IMR-90 (cell line): ENCODE measurements around the gene REPS2. TPM values are rescaled to one million over a fixed set of nuclear protein-coding genes. Genes with fewer than 3 reads are reported as not detected.

Experiments used
- ATAC-seq: fragments of 200-7000 bp; cut with Tn5 transposase; 2 replicates; pipeline ENCODE4 v1.9.1; 2020; ENCODE audit warnings: low read depth, mild to moderate bottlenecking, moderate library complexity
- BruUV-seq: library from RNA; stranded (reverse); fragments of 400-500 nt; replicated peaks from 2 replicates; lab custom pipeline; 2021; lab: Mats Ljungman, UMichigan
- CTCF ChIA-PET: fragments of 300-600 bp; formaldehyde crosslinking; extraction: SDS; loops from one replicate; lab custom pipeline; 2021; ENCODE audit warnings: antibody characterized with exemption; lab: Yijun Ruan, JAX
- POLR2A ChIA-PET: fragments of 300-600 bp; sonication (Branson Sonifier 250); formaldehyde crosslinking; loops from one replicate; lab custom pipeline; 2022; ENCODE audit warnings: antibody characterized with exemption; ENCODE audit not compliant: unreplicated experiment; lab: Charles Lee
- DNase-seq: peaks from one replicate; pipeline ENCODE4 v3.0.0; 2013
- H2AFZ ChIP-seq: replicated peaks from 2 replicates; pipeline ENCODE3; 2013; ENCODE audit warnings: low read length, mild to moderate bottlenecking; ENCODE audit not compliant: poor library complexity
- H2AK5ac ChIP-seq: 2 replicates; pipeline ENCODE4 v1.6.1; 2013; ENCODE audit warnings: low read depth, low read length, inconsistent platforms
- H2AK9ac ChIP-seq: replicated peaks from 2 replicates; pipeline ENCODE3; 2013; ENCODE audit warnings: mild to moderate bottlenecking, low read depth, low read length, moderate library complexity; ENCODE audit not compliant: poor library complexity
- H2BK120ac ChIP-seq: 2 replicates; pipeline ENCODE4 v1.6.1; 2013; ENCODE audit warnings: low read depth, low read length, inconsistent platforms
- H2BK15ac ChIP-seq: 3 replicates; pipeline ENCODE4 v1.6.1; 2013; ENCODE audit warnings: low read depth, low read length, inconsistent platforms
- H2BK20ac ChIP-seq: 2 replicates; pipeline ENCODE4 v1.6.1; 2013; ENCODE audit warnings: low read depth, mild to moderate bottlenecking, inconsistent platforms, low read length, moderate library complexity
- H2BK5ac ChIP-seq: 2 replicates; pipeline ENCODE4 v1.6.1; 2013; ENCODE audit warnings: mild to moderate bottlenecking, low read depth, low read length, inconsistent platforms; ENCODE audit not compliant: poor library complexity, severe bottlenecking
- H3K14ac ChIP-seq: replicated peaks from 2 replicates; pipeline ENCODE4 v1.6.1; 2013; ENCODE audit warnings: low read depth, low read length, inconsistent platforms
- H3K18ac ChIP-seq: 2 replicates; pipeline ENCODE4 v1.6.1; 2013; ENCODE audit warnings: low read depth, low read length, control low read depth
- H3K23ac ChIP-seq: 2 replicates; pipeline ENCODE4 v1.6.1; 2013; ENCODE audit warnings: low read depth, low read length, inconsistent platforms
- H3K27ac ChIP-seq: 2 replicates; pipeline ENCODE4 v1.5.1; 2013; ENCODE audit warnings: mild to moderate bottlenecking, control low read depth, low read length; ENCODE audit not compliant: insufficient read depth
- H3K27me3 ChIP-seq: 2 replicates; pipeline ENCODE4 v1.6.1; 2013; ENCODE audit warnings: low read length; ENCODE audit not compliant: control insufficient read depth, insufficient read depth
- H3K36me3 ChIP-seq: 2 replicates; pipeline ENCODE4 v1.6.1; 2013; ENCODE audit warnings: low read length, mixed read lengths; ENCODE audit not compliant: control insufficient read depth, insufficient read depth
- H3K4ac ChIP-seq: 2 replicates; pipeline ENCODE4 v1.6.1; 2013; ENCODE audit warnings: low read depth, low read length, inconsistent platforms
- H3K4me1 ChIP-seq: 2 replicates; pipeline ENCODE4 v1.6.1; 2013; ENCODE audit warnings: low read length, mixed read lengths; ENCODE audit not compliant: control insufficient read depth, insufficient read depth
- H3K4me2 ChIP-seq: 2 replicates; pipeline ENCODE4 v1.6.1; 2013; ENCODE audit warnings: low read depth, mild to moderate bottlenecking, control low read depth, low read length, moderate library complexity
- H3K4me3 ChIP-seq: 2 replicates; pipeline ENCODE4 v1.5.1; 2013; ENCODE audit warnings: low read depth, mild to moderate bottlenecking, control low read depth, low read length, moderate library complexity; ENCODE audit not compliant: insufficient read depth
- H3K56ac ChIP-seq: 2 replicates; pipeline ENCODE4 v1.6.1; 2013; ENCODE audit warnings: low read length, inconsistent platforms; ENCODE audit not compliant: insufficient read depth; ENCODE audit errors: extremely low read depth
- H3K79me1 ChIP-seq, 2 experiments: 2 replicates each; pipeline ENCODE4 v1.6.1; 2013; ENCODE audit warnings: low read length in 2 of 2, inconsistent platforms in 1 of 2, low read depth in 1 of 2
- H3K9ac ChIP-seq: 2 replicates; pipeline ENCODE4 v1.6.1; 2013; ENCODE audit warnings: low read depth, low read length, control low read depth
- H3K9me1 ChIP-seq: 2 replicates; pipeline ENCODE4 v1.6.1; 2013; ENCODE audit warnings: low read length, inconsistent platforms; ENCODE audit not compliant: insufficient read depth
- H3K9me3 ChIP-seq: 2 replicates; pipeline ENCODE4 v1.6.1; 2013; ENCODE audit warnings: low read length; ENCODE audit not compliant: control insufficient read depth, insufficient read depth
- H4K20me1 ChIP-seq: 2 replicates; pipeline ENCODE4 v1.6.1; 2013; ENCODE audit warnings: low read length, inconsistent platforms; ENCODE audit not compliant: insufficient read depth
- H4K5ac ChIP-seq: 2 replicates; pipeline ENCODE4 v1.6.1; 2013; ENCODE audit warnings: mild to moderate bottlenecking, low read depth, low read length, control low read depth
- H4K8ac ChIP-seq, 2 experiments: 2 replicates each; pipeline ENCODE4 v1.6.1; 2013; ENCODE audit warnings: low read depth in 2 of 2, low read length in 2 of 2, control low read depth in 1 of 2, inconsistent platforms in 1 of 2
- H4K91ac ChIP-seq: 2 replicates; pipeline ENCODE4 v1.6.1; 2013; ENCODE audit warnings: low read depth, low read length, inconsistent platforms; ENCODE audit not compliant: insufficient read depth
- BHLHE40 ChIP-seq: fragments of 150-350 bp; IDR thresholded peaks from 2 replicates; pipeline ENCODE4 v1.6.1; 2016; ENCODE audit warnings: mild to moderate bottlenecking, low read depth, low read length
- CEBPB ChIP-seq: IDR thresholded peaks from 2 replicates; pipeline ENCODE4 v1.6.1; 2012; ENCODE audit warnings: low read depth, low read length, improper control_type of control experiment
- CHD1 ChIP-seq: IDR thresholded peaks from 2 replicates; pipeline ENCODE4 v1.6.1; 2012; ENCODE audit warnings: low read depth, low read length, improper control_type of control experiment
- FOS ChIP-seq: fragments of 150-350 bp; IDR thresholded peaks from 2 replicates; pipeline ENCODE4 v1.6.1; 2016; ENCODE audit warnings: low read depth, low read length
- MAFK ChIP-seq: IDR thresholded peaks from 2 replicates; pipeline ENCODE4 v1.6.1; 2012; ENCODE audit warnings: low read depth, low read length, improper control_type of control experiment
- MAZ ChIP-seq: IDR thresholded peaks from 2 replicates; pipeline ENCODE4 v1.6.1; 2012; ENCODE audit warnings: low read depth, mild to moderate bottlenecking, low read length, improper control_type of control experiment, moderate library complexity, borderline replicate concordance
- MXI1 ChIP-seq: IDR thresholded peaks from 2 replicates; pipeline ENCODE4 v1.6.1; 2012; ENCODE audit warnings: low read depth, mild to moderate bottlenecking, low read length, moderate library complexity, borderline replicate concordance
- NFE2L2 ChIP-seq: fragments of 150-350 bp; IDR thresholded peaks from 2 replicates; pipeline ENCODE4 v1.6.1; 2016; ENCODE audit warnings: low read depth, mild to moderate bottlenecking, low read length
- POLR2A ChIP-seq: IDR thresholded peaks from 2 replicates; pipeline ENCODE4 v1.6.1; 2012; ENCODE audit warnings: mild to moderate bottlenecking, low read depth, low read length
- RAD21 ChIP-seq: IDR thresholded peaks from 2 replicates; pipeline ENCODE4 v1.6.1; 2012; ENCODE audit warnings: low read length, improper control_type of control experiment
- RCOR1 ChIP-seq: IDR thresholded peaks from 2 replicates; pipeline ENCODE4 v1.6.1; 2012; ENCODE audit warnings: mild to moderate bottlenecking, low read length, improper control_type of control experiment; ENCODE audit not compliant: insufficient replicate concordance
- RFX5 ChIP-seq: IDR thresholded peaks from 2 replicates; pipeline ENCODE4 v1.8.0; 2012; ENCODE audit warnings: low read depth, mild to moderate bottlenecking, low read length, moderate library complexity
- SMC3 ChIP-seq: fragments of 150-350 bp; IDR thresholded peaks from 2 replicates; pipeline ENCODE4 v1.6.1; 2016; ENCODE audit warnings: low read depth, mild to moderate bottlenecking, antibody characterized with exemption, low read length, moderate library complexity
- WGBS, 2 experiments: methylation state at CpG; one replicate each; pipeline versions ENCODE4 v1.1.5 to v1.1.7; 2013; ENCODE audit warnings: missing lambda C conversion rate in 2 of 2; ENCODE audit not compliant: insufficient read length in 1 of 2; ENCODE audit errors: extremely low coverage in 2 of 2; 5-methylcytosine and 5-hydroxymethylcytosine counted together
- dilution Hi-C: fragments of 300-500 bp; cut with HindIII; formaldehyde crosslinking; loops from one replicate; pipeline ENCODE4 v1.14.3; 2018; ENCODE audit warnings: low sequenced_read_pairs; ENCODE audit not compliant: unreplicated experiment
- in situ Hi-C: fragments of 300-500 bp; cut with MboI; formaldehyde crosslinking; loops from 3 replicates; pipeline ENCODE4 v1.14.3; 2019; ENCODE audit warnings: low sequenced_read_pairs, inconsistent platforms, mixed read lengths
- intact Hi-C: fragments of 100-400 bp; cut with micrococcal nuclease; formaldehyde crosslinking; loops from 2 replicates; pipeline ENCODE4 v1.10.0; 2022
- polyA plus RNA-seq, 3 experiments: library from polyadenylated mRNA; depleted of rRNA; stranded (reverse); fragments of >200 nt; gene quantifications; 2 replicates each; pipeline ENCODE4 v1.2.3, GENCODE V29; 2012; ENCODE audit warnings: low replicate concordance in 1 of 3
- total RNA-seq: library from RNA; depleted of rRNA; stranded (reverse); fragments of >200 nt; gene quantifications from 2 replicates; pipeline ENCODE4 v1.2.3, GENCODE V29; 2012
- TF ChIP-seq, protein P1 (sequence below): fragments of 150-350 bp; IDR thresholded peaks from 2 replicates; pipeline ENCODE4 v1.6.1; 2017; ENCODE audit warnings: mild to moderate bottlenecking, antibody characterized with exemption, low read length, low read depth
- TF ChIP-seq, protein P2 (sequence below): conservative IDR thresholded peaks from 2 replicates; pipeline ENCODE4 v1.5.1; 2012; ENCODE audit warnings: mild to moderate bottlenecking, low read depth, low read length, improper control_type of control experiment
- TF ChIP-seq, protein P3 (sequence below): fragments of 150-350 bp; IDR thresholded peaks from 2 replicates; pipeline ENCODE4 v1.6.1; 2016; ENCODE audit warnings: low read depth, mild to moderate bottlenecking, low read length, moderate library complexity, borderline replicate concordance

REPS2 gene
- total and polyA plus RNA-seq, 2 of the 4 experiments (the other 2 are of a cell fraction): 0.02 to 0.18 TPM

DNA sequence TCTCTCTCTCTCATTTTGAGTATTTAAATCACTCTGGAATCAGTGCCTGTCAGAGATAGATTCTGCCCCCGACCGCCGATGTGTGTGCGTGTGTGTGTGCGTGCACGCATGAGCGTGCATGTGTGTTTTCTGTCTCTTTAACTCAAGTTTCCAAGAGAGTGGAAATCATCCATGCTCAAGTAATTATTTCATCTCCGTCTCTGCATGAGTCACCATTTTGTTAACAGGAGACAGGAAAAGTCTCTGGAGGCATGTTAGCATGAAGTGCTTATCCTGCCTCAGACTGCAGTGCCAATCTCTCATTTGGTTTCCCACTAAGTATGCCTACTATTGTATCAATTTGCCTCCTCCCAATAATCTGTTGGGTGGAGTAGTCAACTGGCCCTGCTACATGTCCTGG is 245.6 kb downstream of the REPS2 start:
- dilution Hi-C loops (no loop called here), in situ Hi-C loops (no loop called here), intact Hi-C loops (no loop called here)
- Histone ChIP-seq H2BK15ac (no peak overlapping the region), H3K56ac (no peak overlapping the region), H3K79me1 (no peaks in the 10 kb centered on the region), H4K8ac (no peak overlapping the region), H2BK120ac (no peak overlapping the region), H4K91ac (no peak overlapping the region), H3K27me3 (no peaks in the 10 kb centered on the region; the same call in 1 of the 2 replicates), H3K27ac (no peak overlapping the region), H3K36me3 (no peaks in the 10 kb centered on the region), H2AK9ac (no peak overlapping the region), H3K4me2 (no peak overlapping the region), H3K9ac (no peak overlapping the region), H2AK5ac (no peak overlapping the region), H3K4me3 (no peak overlapping the region), H2BK20ac (no peak overlapping the region), H4K20me1 (no peaks in the 10 kb centered on the region), H4K5ac (no peak overlapping the region), H3K18ac (no peak overlapping the region), H3K23ac (no peak overlapping the region), H3K4me1 (no peaks in the 10 kb centered on the region), H3K9me1 (no peaks in the 10 kb centered on the region), H3K4ac (no peak overlapping the region), H3K14ac (no peak overlapping the region), H2AFZ (no peak overlapping the region), H2BK5ac (no peak overlapping the region), H3K9me3 (no peaks in the 10 kb centered on the region; the same call in 1 of the 2 replicates)
- no peak for DNase-seq
- TF ChIP-seq POLR2A (no peak), NFE2L2 (no peak), BHLHE40 (no peak), RAD21 (no peak), FOS (no peak), SMC3 (no peak), CEBPB (no peak), CHD1 (no peak), RFX5 (no peak), MXI1 (no peak), MAFK (no peak), RCOR1 (no peak), MAZ (no peak)
- TF ChIP-seq, protein P1, sequence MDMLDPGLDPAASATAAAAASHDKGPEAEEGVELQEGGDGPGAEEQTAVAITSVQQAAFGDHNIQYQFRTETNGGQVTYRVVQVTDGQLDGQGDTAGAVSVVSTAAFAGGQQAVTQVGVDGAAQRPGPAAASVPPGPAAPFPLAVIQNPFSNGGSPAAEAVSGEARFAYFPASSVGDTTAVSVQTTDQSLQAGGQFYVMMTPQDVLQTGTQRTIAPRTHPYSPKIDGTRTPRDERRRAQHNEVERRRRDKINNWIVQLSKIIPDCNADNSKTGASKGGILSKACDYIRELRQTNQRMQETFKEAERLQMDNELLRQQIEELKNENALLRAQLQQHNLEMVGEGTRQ: no peak
- TF ChIP-seq, protein P2, sequence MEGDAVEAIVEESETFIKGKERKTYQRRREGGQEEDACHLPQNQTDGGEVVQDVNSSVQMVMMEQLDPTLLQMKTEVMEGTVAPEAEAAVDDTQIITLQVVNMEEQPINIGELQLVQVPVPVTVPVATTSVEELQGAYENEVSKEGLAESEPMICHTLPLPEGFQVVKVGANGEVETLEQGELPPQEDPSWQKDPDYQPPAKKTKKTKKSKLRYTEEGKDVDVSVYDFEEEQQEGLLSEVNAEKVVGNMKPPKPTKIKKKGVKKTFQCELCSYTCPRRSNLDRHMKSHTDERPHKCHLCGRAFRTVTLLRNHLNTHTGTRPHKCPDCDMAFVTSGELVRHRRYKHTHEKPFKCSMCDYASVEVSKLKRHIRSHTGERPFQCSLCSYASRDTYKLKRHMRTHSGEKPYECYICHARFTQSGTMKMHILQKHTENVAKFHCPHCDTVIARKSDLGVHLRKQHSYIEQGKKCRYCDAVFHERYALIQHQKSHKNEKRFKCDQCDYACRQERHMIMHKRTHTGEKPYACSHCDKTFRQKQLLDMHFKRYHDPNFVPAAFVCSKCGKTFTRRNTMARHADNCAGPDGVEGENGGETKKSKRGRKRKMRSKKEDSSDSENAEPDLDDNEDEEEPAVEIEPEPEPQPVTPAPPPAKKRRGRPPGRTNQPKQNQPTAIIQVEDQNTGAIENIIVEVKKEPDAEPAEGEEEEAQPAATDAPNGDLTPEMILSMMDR: no peak
- TF ChIP-seq, protein P3, sequence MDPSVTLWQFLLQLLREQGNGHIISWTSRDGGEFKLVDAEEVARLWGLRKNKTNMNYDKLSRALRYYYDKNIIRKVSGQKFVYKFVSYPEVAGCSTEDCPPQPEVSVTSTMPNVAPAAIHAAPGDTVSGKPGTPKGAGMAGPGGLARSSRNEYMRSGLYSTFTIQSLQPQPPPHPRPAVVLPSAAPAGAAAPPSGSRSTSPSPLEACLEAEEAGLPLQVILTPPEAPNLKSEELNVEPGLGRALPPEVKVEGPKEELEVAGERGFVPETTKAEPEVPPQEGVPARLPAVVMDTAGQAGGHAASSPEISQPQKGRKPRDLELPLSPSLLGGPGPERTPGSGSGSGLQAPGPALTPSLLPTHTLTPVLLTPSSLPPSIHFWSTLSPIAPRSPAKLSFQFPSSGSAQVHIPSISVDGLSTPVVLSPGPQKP: no peak
- BruUV-seq: no TSS peak
- WGBS, 2 experiments: no CpG with 5 or more reads among the region's 8 CpGs
- POLR2A ChIA-PET: no interaction called here
- ATAC-seq: no peak
- CTCF ChIA-PET: no interaction called here
